GM19099 (cell line): Measurements from ENCODE around the gene PHACTR4.

Experiments used
- POLR2A ChIP-seq: IDR thresholded peaks from 3 replicates; pipeline ENCODE4 v1.6.1; 2011; ENCODE audit warnings: low read depth; ENCODE audit not compliant: insufficient read length; ENCODE audit errors: extremely low read depth

The PHACTR4 gene

GRCh38 chr1:28417926-28418637 is 48.5 kb downstream of the PHACTR4 start:
- no peak for TF ChIP-seq POLR2A

DNA sequence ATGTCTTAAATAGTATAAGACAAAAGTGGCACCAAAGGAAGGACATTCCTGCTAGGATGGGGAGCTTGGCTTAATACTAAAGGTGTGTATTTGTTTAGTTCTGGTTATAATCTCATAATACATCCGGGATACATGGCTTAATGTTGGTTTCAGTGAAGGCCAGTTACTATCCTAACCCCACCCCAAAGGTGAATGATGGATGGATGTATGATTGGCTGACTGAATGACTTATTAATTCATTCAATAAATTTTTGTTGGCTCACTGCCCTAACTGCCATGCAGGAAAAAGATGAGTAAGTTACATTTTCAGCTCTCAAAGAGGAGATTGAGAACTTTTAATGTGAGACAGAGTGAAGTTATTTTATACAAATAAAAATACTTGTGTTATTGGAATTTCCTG is 52.2 kb downstream of the PHACTR4 start:
- TF ChIP-seq POLR2A, result no peak

GRCh38 chr1:28426831-28427230 is 57.3 kb downstream of the PHACTR4 start:
- TF ChIP-seq POLR2A, result no peak

DNA sequence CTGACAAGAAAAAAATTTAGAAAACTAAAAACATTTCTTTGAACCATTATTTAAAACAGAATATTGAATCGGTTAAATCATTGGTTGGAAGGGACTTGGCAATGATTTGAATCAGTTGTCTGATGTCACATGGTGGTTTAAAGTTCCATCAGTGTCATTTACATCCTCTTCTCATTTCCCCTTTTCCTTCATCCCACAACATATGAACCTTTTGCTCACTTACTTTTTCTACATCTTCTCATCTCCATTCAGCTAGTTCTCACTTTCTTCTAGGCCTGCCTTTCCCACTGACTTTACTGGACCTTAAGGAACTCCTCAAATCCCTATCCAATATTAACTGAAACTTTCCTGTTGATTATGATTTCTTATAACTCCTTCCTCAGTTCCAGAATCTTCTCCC is 58.5 kb downstream of the PHACTR4 start:
- TF ChIP-seq POLR2A, result no peak

- TF ChIP-seq POLR2A, result no peak
Measured at GRCh38 chr1:28428990-28429520, 59.5 kb downstream of the PHACTR4 start.

DNA sequence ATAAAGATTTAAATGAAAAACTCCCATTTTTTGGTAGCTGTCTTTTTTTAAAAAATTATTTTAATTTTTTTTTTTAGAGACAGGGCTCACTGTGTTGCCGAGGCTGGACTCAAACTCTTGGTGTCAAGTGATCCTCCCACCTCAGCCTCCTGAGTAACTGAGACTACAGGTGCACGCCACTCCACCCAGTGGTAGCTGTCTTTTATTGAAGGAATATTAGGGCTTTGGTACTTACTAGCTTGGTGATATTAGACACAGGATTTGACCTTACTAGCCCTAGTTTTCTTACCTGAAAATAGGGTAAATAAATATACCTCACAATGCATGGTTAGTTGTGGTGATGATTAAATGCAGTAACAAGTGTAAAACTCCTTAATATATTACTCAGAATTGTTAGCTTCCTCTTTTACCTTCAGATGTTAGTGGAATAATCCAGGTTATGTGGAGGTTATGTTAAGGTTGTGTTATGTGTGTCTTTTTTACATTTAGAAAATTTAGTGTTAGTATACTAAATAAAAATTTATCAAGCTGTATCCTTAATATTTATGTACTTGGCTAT is 66.8 kb downstream of the PHACTR4 start:
- TF ChIP-seq POLR2A, result no peak

DNA sequence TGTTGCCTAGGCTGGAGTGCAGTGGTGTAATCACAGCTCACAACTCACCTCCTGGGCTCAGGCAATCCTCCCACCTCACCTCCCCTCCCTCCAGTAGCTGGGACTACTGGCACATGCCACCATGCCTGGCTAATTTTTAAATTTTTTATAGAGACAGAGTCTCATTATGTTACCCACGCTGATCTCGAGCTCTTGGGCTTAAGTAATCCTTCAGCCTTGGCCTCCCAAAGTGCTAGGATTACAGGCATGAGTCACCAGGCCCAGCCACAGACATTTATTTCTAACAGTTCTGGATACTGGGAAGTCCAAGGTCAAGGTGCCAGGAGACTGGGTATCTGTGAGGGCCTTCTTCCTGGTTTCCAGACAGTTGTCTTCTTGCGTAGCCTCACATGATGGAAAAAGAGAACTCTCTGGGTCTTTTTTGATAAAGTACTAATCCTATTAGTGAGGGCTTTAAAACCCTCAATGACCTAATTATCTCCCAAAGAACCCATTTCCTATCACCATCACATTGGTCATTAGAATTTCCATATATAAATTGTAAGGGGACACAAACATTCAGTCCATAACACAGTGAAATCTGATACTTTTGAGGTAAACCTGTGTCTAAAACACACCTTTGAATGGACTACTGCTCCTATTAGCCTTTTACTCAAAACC is 67.9 kb downstream of the PHACTR4 start:
- no peak for TF ChIP-seq POLR2A

DNA sequence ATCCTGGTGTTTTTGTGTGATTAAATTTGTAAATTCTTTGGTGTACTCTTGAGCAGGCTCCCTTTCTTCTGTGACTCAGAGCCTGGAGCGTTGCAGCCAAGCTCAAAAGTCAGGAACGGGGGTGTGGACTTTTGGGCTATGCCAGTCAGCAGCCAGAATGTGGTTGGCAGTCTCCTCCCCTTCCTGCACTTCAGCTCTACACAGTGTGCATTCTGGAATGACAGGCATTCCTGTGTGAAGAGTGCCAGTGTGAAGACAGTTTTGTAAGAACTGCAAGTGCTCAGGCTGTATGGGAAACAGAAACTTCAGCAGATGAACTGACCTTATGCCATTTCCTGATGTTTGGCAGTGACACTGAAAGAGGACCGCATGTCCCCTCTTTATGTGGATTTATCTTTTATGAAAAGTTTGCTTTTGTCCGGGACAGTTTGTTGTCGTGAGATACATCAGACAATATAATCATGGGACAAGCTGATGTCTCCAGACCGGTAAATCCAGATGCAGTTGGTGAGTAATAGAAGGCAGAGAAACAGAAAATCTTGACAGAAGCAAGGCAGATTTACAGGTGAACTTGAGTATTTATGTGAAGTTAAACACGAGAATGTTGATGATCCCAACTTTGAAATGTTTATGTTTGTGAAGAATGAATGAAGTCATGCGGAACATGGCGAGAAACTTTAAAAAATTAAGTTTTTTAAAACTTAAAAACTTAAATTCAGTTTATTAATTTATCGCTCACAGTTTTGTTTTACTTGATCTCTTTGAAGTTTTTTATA is 68.6 kb downstream of the PHACTR4 start:
- peak; percentile 42 for TF ChIP-seq POLR2A

GRCh38 chr1:28439320-28439719 is 69.8 kb downstream of the PHACTR4 start:
- TF ChIP-seq POLR2A, result no peak

- no peak for TF ChIP-seq POLR2A
Measured at GRCh38 chr1:28441674-28442073, 72.1 kb downstream of the PHACTR4 start.

- TF ChIP-seq POLR2A, result no peak
Measured at GRCh38 chr1:28443550-28443949, 74.0 kb downstream of the PHACTR4 start.

GRCh38 chr1:28447679-28448078 is 78.1 kb downstream of the PHACTR4 start:
- TF ChIP-seq POLR2A, result no peak

DNA sequence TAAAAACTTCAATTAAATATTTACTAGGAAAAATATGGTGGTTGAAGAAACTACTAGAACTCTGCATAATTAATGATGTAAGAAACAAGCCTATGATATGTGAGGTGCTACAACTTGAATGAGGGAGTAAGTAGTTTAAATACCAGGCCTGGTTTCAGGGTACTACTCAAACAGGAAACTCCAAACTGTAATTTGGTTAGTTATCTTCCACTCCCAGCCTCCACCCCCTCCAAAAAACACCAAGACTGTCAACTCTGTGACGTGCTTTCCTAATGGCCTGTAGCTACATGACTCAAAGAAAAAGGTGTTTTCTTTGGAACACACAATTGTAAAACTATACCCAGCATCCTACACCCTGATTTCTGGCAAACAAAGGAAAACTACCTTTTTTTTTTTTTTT is 80.4 kb downstream of the PHACTR4 start:
- no peak for TF ChIP-seq POLR2A

DNA sequence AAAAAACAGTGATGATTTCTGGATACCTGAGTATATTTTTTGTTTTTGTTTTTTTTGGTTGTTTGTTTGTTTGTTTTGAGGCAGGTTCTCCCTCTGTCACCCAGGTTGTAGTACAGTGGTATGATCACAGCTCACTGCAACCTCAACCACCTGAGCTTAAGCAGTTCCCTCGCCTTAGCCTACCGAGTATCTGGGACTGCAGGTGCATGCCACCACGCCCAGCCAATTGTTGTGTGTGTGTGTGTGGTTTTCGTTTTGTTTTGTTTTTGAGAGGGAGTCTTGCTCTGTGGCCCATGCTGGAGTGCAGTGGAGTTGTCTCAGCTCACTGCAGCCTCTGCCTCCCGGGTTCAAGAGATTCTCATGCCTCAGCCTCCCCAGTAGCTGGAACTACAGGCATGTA is 81.0 kb downstream of the PHACTR4 start:
- no peak for TF ChIP-seq POLR2A

GRCh38 chr1:28451011-28451410 is 81.5 kb downstream of the PHACTR4 start:
- TF ChIP-seq POLR2A, result no peak

DNA sequence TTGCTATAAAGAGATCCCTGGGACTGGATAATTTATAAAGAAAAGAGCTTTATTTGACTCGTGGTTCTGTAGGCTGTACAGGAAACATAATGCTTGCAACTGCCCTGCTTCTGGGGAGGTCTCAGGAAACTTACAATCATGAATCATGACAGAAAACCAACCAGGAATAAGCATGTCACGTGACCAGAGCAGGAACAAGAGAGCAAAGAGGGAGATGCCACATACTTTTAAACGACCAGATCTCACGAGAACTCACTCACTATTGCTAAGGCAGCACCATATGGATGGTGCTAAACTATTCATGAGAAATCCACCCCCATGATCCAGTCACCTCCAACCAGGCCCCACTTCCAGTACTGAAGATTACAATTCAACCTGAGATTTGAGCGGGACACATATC is 86.5 kb downstream of the PHACTR4 start:
- no peak for TF ChIP-seq POLR2A

- no peak for TF ChIP-seq POLR2A
Measured at GRCh38 chr1:28457678-28458077, 88.1 kb downstream of the PHACTR4 start.
